Smooth muscle cell (in vitro differentiated cells): ENCODE data around the gene GDPD4. TPM values are rescaled to one million over a fixed set of nuclear protein-coding genes. Genes with fewer than 3 reads are reported as not detected.
A peak's percentile ranks its signal among the peaks of the same experiment; 100 is the strongest.

Experiments used
- DNase-seq: peaks from one replicate; lab custom pipeline; 2025; ENCODE audit not compliant: unreplicated experiment; lab: John Stamatoyannopoulos, UW
- H2AFZ ChIP-seq: fragments of 200-600 bp; sonication (generic); 2 replicates; pipeline ENCODE4 v1.6.0; 2016; ENCODE audit warnings: antibody characterized with exemption, low read depth, mild to moderate bottlenecking
- H3F3A ChIP-seq: fragments of 200-600 bp; sonication (generic); 2 replicates; pipeline ENCODE4 v1.6.0; 2017; ENCODE audit warnings: antibody characterized with exemption, low read depth
- H3K27ac ChIP-seq: fragments of 200-600 bp; sonication (generic); 2 replicates; pipeline ENCODE4 v1.5.1; 2016; ENCODE audit warnings: low read depth, mild to moderate bottlenecking
- H3K27me3 ChIP-seq: fragments of 200-600 bp; sonication (generic); 2 replicates; pipeline ENCODE4 v1.6.1; 2016; ENCODE audit warnings: low read depth, mild to moderate bottlenecking
- H3K36me3 ChIP-seq: fragments of 200-600 bp; sonication (generic); 2 replicates; pipeline ENCODE4 v1.5.1; 2016; ENCODE audit warnings: low read depth
- H3K4me1 ChIP-seq: fragments of 200-600 bp; sonication (generic); 2 replicates; pipeline ENCODE4 v1.5.1; 2016; ENCODE audit warnings: low read depth
- H3K4me2 ChIP-seq: fragments of 200-600 bp; sonication (generic); 2 replicates; pipeline ENCODE4 v1.6.0; 2016; ENCODE audit warnings: mild to moderate bottlenecking
- H3K4me3 ChIP-seq: fragments of 200-600 bp; sonication (generic); 2 replicates; pipeline ENCODE4 v1.5.1; 2016; ENCODE audit warnings: mild to moderate bottlenecking
- H3K79me2 ChIP-seq: fragments of 200-600 bp; sonication (generic); 2 replicates; pipeline ENCODE4 v1.6.0; 2016; ENCODE audit warnings: low read depth, mild to moderate bottlenecking
- H3K9ac ChIP-seq: fragments of 200-600 bp; sonication (generic); 2 replicates; pipeline ENCODE4 v1.6.0; 2016; ENCODE audit warnings: low read depth
- H3K9me3 ChIP-seq: fragments of 200-600 bp; sonication (generic); replicated peaks from 2 replicates; pipeline ENCODE4 v1.5.1; 2016; ENCODE audit warnings: low read depth
- H4K20me1 ChIP-seq: fragments of 200-600 bp; sonication (generic); 2 replicates; pipeline ENCODE4 v1.6.0; 2016; ENCODE audit warnings: low read depth
- CTCF ChIP-seq: fragments of 200-600 bp; sonication (generic); IDR thresholded peaks from 2 replicates; pipeline ENCODE4 v1.5.1; 2017; ENCODE audit warnings: borderline replicate concordance, mild to moderate bottlenecking, antibody characterized with exemption; ENCODE audit not compliant: insufficient read depth, poor library complexity, severe bottlenecking
- WGBS: methylation state at CpG from one replicate; pipeline ENCODE4 v1.1.7; 2016; ENCODE audit warnings: low lambda C conversion rate; 5-methylcytosine and 5-hydroxymethylcytosine counted together
- polyA plus RNA-seq: library from polyadenylated mRNA; unstranded; fragments of >200 nt; fragmentation: Nextera tagmentation; extraction: Ambion mirVana; gene quantifications from 2 replicates; pipeline ENCODE4 v1.2.1, GENCODE V29; 2016
- total RNA-seq: library from RNA; depleted of rRNA; stranded (reverse); fragments of >200 nt; gene quantifications from 2 replicates; pipeline ENCODE4 v1.2.3, GENCODE V29; 2014

The GDPD4 gene
- total and polyA plus RNA-seq, 2 experiments from 2014 or later, result not detected

DNA sequence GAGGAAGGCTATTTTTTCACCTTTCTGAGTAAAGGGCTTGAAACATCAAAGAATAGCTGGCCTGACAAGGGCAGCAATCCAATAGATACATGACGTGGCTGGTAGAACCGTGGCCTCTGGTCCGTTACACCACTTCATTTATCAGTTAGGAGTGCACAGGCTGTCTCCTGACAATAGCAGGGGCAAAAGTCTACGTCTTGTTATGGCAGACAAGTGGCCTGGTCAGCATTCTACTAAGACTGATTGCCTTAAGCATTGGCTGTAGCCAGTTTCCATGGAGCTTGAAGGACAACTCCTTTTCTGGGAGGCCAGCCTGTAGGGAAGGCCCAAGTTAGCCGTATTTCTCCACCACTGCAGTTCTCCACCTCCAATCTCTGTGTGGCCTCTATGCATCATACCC, 9.2 kb upstream of the GDPD4 start:
- no peaks in the 10 kb centered on the region for H3K79me2 ChIP-seq
- no peak for TF ChIP-seq CTCF
- no peak for DNase-seq
- no peak overlapping the region for H3K27ac ChIP-seq
- H3K9me3 ChIP-seq, result no peaks in the 10 kb centered on the region
- H3F3A ChIP-seq, result no peaks in the 10 kb centered on the region
- H2AFZ ChIP-seq, result no peak overlapping the region
- no peaks in the 10 kb centered on the region for H3K27me3 ChIP-seq
- no peak overlapping the region for H3K9ac ChIP-seq
- no peaks in the 10 kb centered on the region for H3K36me3 ChIP-seq
- no peak overlapping the region for H3K4me3 ChIP-seq
- H4K20me1 ChIP-seq, result no peaks in the 10 kb centered on the region
- H3K4me2 ChIP-seq, result no peak overlapping the region
- H3K4me1 ChIP-seq, result no peaks in the 10 kb centered on the region
- 94% methylated on average over 5 of the region's 5 CpGs for whole genome bisulfite sequencing

GRCh38 chr11:77309401-77310085, 8.1 kb upstream of the GDPD4 start:
- peak overlapping the region; percentile 61 for H2AFZ ChIP-seq
- WGBS, result 69% methylated on average over 5 of the region's 5 CpGs
- no peaks in the 10 kb centered on the region for H3K36me3 ChIP-seq
- no peak overlapping the region for H3K9ac ChIP-seq
- H3K9me3 ChIP-seq, result no peaks in the 10 kb centered on the region
- no peak overlapping the region for H3K4me3 ChIP-seq
- H3K27me3 ChIP-seq, result no peaks in the 10 kb centered on the region
- no peak overlapping the region for H3K27ac ChIP-seq
- no peak overlapping the region for H3K4me2 ChIP-seq
- H3F3A ChIP-seq, result no peaks in the 10 kb centered on the region
- no peak for DNase-seq
- no peaks in the 10 kb centered on the region for H3K79me2 ChIP-seq
- H3K4me1 ChIP-seq, result no peaks in the 10 kb centered on the region
- H4K20me1 ChIP-seq, result no peaks in the 10 kb centered on the region
- TF ChIP-seq CTCF, result no peak

GRCh38 chr11:77308838-77309237, 7.4 kb upstream of the GDPD4 start:
- DNase-seq, result no peak
- no peaks in the 10 kb centered on the region for H3F3A ChIP-seq
- H3K4me2 ChIP-seq, result no peak overlapping the region
- H2AFZ ChIP-seq, result no peak overlapping the region
- no peaks in the 10 kb centered on the region for H3K27me3 ChIP-seq
- H3K36me3 ChIP-seq, result no peaks in the 10 kb centered on the region
- H3K4me1 ChIP-seq, result no peaks in the 10 kb centered on the region
- H3K4me3 ChIP-seq, result no peak overlapping the region
- H3K27ac ChIP-seq, result no peak overlapping the region
- H3K9ac ChIP-seq, result no peak overlapping the region
- no peaks in the 10 kb centered on the region for H3K79me2 ChIP-seq
- TF ChIP-seq CTCF, result no peak
- H4K20me1 ChIP-seq, result no peaks in the 10 kb centered on the region
- H3K9me3 ChIP-seq, result no peaks in the 10 kb centered on the region

- Histone ChIP-seq H3K79me2 (no peaks in the 10 kb centered on the region), H3K4me1 (no peaks in the 10 kb centered on the region), H3K9me3 (no peaks in the 10 kb centered on the region), H3K36me3 (no peaks in the 10 kb centered on the region), H3K4me3 (no peak overlapping the region), H3K27ac (no peak overlapping the region), H3K9ac (no peak overlapping the region), H3F3A (no peaks in the 10 kb centered on the region), H3K4me2 (no peak overlapping the region), H2AFZ (no peak overlapping the region), H4K20me1 (no peaks in the 10 kb centered on the region), H3K27me3 (no peaks in the 10 kb centered on the region)
- no peak for TF ChIP-seq CTCF
- WGBS, result 72% methylated on average over 2 of the region's 2 CpGs
- no peak for DNase-seq
These were observed 1.8 kb upstream of the GDPD4 start for GRCh38 chr11:77303328-77303727.
